Lower leg skin (tissue), 4 donors: Measurements from ENCODE around the gene ACAD9. TPM values are rescaled to one million over a fixed set of nuclear protein-coding genes. Genes with fewer than 3 reads are reported as not detected.
"Not testable (repeated sequence)": the region's sequence is repeated elsewhere in the genome, so short reads cannot be mapped to it uniquely, and the experiment has no call there.

Experiments
- DNase-seq, 2 donors: peaks; one replicate each; pipeline ENCODE4 v3.0.0-alpha.2; 2019; ENCODE audit warnings: low spot score in 2 of 2
- H3K4me3 ChIP-seq: fragments of 200-600 bp; sonication (generic); 2 replicates; pipeline ENCODE4 v1.5.1; 2017; ENCODE audit warnings: mild to moderate bottlenecking, low read depth; ENCODE audit not compliant: poor library complexity, severe bottlenecking
- POLR2A ChIP-seq, 2 donors: fragments of 450-650 bp; IDR thresholded peaks; one replicate each; pipeline ENCODE4 v1.6.1; 2016 to 2017; ENCODE audit warnings: antibody characterized with exemption in 2 of 2, mild to moderate bottlenecking in 1 of 2, moderate library complexity in 1 of 2
- WGBS, 2 donors: methylation state at CpG; one replicate each; pipeline ENCODE4 v1.1.5; 2018; 5-methylcytosine and 5-hydroxymethylcytosine counted together
- intact Hi-C: fragments of 100-400 bp; cut with DNase I; formaldehyde crosslinking; loops from one replicate; pipeline ENCODE4 v1.15.0; 2023; ENCODE audit warnings: low total_unique reads
- total RNA-seq, 4 donors: library from RNA; depleted of rRNA; stranded (reverse); fragments of >200 nt; gene quantifications; one replicate each; pipeline ENCODE4 v1.1.0, GENCODE V29; 2016
- TF ChIP-seq, protein P1 (sequence below), 3 donors: fragments of 450-650 bp; IDR thresholded peaks; one replicate each; pipeline ENCODE4 v1.5.1; 2016; ENCODE audit warnings: antibody characterized with exemption in 3 of 3, mild to moderate bottlenecking in 3 of 3, moderate library complexity in 2 of 3

ACAD9 gene
- total RNA-seq, 4 donors from 2014 or later, result 101 to 180 (median 130) TPM

DNA sequence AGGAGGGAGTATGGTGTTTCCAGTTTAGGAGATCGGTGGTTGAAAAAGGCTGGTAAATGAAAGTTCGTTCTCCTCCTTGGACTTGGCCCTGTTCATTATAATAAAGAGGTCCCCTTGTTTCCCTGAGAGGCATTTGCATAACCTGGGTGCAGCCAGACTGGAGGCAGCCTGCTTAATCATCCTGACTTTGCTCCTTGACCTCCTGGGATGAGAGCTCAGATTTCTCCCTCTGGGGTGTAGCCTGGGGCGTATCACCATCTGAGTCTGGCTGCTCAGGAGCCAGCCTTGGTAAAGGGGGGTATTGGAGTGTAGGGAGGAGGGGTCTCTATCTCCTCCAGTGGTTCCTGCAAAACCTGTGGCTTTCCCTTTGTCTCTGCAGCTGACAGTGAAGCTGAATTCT, 21.3 kb upstream of the ACAD9 start:
- TF ChIP-seq POLR2A (IDR thresholded peaks at IDR 0.05), result no peak
- TF ChIP-seq, protein P1, sequence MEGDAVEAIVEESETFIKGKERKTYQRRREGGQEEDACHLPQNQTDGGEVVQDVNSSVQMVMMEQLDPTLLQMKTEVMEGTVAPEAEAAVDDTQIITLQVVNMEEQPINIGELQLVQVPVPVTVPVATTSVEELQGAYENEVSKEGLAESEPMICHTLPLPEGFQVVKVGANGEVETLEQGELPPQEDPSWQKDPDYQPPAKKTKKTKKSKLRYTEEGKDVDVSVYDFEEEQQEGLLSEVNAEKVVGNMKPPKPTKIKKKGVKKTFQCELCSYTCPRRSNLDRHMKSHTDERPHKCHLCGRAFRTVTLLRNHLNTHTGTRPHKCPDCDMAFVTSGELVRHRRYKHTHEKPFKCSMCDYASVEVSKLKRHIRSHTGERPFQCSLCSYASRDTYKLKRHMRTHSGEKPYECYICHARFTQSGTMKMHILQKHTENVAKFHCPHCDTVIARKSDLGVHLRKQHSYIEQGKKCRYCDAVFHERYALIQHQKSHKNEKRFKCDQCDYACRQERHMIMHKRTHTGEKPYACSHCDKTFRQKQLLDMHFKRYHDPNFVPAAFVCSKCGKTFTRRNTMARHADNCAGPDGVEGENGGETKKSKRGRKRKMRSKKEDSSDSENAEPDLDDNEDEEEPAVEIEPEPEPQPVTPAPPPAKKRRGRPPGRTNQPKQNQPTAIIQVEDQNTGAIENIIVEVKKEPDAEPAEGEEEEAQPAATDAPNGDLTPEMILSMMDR (IDR thresholded peaks at IDR 0.05), result no peak
- 85 to 86% methylated on average over 3 of the region's 3 CpGs for WGBS, 2 donors
- no peak overlapping the region for H3K4me3 ChIP-seq
- DNase-seq, result no peak
- intact Hi-C loops, result no loop called here

DNA sequence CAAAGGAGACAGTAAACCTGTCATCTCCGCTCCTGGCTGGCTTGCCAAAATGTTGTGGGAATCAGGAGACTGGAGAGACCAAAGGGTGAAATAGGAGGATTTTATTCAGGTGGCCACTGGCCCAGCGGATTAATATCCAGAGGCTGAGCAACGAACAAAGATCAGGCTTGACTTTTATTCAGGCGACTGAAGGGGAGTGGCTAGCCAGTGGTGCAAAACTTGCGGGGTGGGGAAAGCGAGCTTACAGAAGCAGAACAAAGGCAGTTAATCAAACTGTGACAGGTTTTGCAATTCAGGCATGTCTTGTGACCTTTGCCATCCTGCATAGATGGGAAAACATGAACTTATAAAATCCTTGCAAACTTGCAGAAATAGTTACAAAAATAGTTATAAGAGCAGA, 19.8 kb upstream of the ACAD9 start:
- DNase-seq, result no peak
- 93 to 94% methylated on average over 6 of the region's 6 CpGs for WGBS, 2 donors
- intact Hi-C loops, result no loop called here
- no peak overlapping the region for H3K4me3 ChIP-seq
- no peak for TF ChIP-seq POLR2A (IDR thresholded peaks at IDR 0.05)
- TF ChIP-seq, protein P1 (IDR thresholded peaks at IDR 0.05), result no peak

DNA sequence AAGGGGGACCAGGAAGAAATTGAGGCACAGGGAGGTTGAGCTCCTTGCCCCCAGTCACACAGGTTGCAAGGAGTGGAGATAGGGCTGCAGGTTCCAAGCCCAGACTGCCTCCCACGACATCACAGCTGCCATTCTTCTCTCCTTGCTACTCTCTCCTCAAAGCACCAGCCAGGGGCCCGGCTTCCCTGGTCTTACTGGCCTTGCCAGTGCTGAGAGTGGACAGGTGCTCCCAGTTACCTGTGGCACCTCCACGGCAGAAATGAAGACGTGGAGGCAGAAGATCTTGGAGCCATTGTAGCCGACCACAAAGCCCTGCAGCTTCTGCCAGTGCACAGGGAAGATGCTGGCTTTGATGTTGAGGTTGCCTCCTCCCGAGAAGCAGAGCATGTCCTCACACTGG, 17.9 kb upstream of the ACAD9 start:
- intact Hi-C loops, result no loop called here
- H3K4me3 ChIP-seq, result no peak overlapping the region
- no peak for DNase-seq
- TF ChIP-seq, protein P1 (IDR thresholded peaks at IDR 0.05), result no peak
- no peak for TF ChIP-seq POLR2A (IDR thresholded peaks at IDR 0.05)
- WGBS, 2 donors, result 82 to 97% methylated on average over 4 to 6 of the region's 6 CpGs

DNA sequence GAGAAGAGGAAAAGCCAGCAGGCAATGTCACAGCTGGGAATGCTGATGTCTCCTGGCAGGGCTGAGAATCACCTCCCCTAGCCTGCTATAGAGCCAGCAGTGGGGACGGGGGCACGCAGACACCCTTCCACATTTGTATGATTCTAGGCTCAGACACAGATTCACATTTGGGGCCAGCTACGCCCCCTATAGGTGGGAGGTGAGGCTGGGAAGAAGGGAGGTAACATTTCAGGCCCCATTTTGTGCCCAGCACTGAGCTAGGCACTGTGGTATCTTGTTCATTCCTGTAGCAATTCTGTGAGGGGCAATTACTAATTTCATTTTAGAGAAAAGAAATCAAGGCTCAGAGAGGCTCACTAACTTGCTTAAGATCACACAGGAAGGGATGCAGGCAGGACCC, 15.9 kb upstream of the ACAD9 start:
- H3K4me3 ChIP-seq, result no peak overlapping the region
- WGBS, 2 donors, result 67 to 77% methylated on average over 3 of the region's 3 CpGs
- intact Hi-C loops, result no loop called here
- TF ChIP-seq, protein P1 (IDR thresholded peaks at IDR 0.05), result no peak
- no peak for TF ChIP-seq POLR2A (IDR thresholded peaks at IDR 0.05)
- no peak for DNase-seq

DNA sequence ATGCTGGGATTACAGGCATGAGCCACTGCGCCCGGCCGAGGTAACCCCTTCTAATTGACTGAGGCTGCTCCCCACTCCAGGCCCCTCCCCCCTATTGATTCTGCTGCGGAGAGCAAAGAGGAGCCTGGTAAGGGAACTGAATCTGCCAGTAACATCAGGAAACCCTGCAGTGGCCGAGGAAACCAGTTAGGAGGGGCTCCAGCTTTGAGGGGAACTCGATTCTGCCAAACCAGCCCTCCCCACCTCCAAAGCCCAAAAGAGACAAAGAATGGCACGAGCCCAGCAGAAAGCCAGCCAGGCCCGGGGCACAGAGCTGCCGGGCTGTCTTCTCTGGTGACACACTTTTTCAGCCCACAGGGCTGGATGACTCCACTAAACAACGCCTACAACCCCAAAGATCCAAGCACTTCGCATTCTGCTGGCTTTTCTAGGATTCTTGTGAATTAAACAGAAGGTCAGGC, 15.0 kb upstream of the ACAD9 start:
- intact Hi-C loops, result no loop called here
- no peak for DNase-seq
- no peak overlapping the region for H3K4me3 ChIP-seq
- WGBS, 2 donors, result 47 to 60% methylated on average over 11 of the region's 11 CpGs
- no peak for TF ChIP-seq POLR2A (IDR thresholded peaks at IDR 0.05)
- TF ChIP-seq, protein P1 (IDR thresholded peaks at IDR 0.05), result no peak

DNA sequence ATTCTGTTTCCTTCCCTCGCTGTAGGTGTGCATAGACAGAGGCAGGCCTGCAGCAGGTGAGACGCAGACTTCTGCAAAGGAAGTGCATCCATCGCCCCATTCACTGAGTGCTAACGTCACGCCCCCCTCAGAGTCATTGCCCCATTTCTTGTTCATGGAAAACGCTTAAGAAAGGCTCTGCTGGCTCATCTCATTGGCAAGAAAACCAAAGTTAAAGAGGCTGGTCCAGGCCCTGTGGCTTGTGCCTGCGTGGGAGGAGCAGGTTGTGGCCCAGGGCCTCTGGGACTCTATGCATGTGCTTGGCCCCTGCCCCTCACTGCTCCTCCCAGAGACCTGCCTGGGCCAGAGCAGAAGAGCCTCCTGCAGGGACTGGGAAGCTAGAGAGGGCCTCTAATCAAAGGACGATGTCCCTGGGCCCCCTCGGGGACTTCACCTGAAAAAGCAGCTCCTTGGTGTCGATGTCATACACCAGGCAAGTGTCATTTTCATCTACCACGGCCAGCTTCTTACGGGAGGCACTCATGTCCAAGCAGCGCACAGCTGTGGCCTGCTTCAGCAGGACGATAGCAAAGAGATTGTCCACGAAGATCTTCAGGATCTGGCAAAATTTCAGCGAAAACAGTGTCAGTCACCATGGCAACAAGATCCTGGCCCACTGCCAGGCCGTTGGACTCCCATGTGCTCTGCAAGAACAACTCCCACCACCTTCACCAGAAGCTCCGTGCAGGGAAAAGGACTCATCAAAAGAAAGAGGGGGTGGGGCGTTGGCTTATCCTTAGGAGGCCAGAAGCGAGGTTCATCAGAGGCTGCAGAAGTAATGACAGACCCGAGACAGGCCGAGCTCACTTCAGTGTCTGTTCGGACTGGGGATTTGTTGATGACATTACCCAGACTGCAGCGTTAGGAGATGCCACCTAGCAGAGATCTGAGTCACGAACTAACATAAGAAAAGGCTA, 14.3 kb upstream of the ACAD9 start:
- WGBS, 2 donors, result 48 to 55% methylated on average over 20 to 25 of the region's 25 CpGs
- intact Hi-C loops, H3K4me3 ChIP-seq, DNase-seq: not testable (repeated sequence)
